ENCODE measurements around the gene IMMP1L.

The IMMP1L gene

DNA sequence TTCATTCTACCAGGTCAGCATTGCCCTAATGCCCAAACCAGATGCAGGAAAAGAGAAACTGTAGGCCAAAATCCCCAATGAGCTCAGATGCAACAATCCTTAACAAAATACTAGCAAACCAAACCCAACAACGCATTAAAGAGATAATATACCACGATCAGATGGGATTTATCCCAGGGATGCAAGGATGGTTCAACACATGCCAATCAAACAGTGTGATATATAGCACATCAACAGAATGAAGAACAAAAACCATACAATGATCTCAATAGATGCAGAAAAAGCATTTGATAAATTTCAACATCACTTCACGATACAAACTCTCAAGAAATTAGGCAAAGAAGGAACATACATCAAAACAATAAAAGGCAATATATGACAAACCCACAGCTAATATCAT is 45.0 kb downstream of the IMMP1L start:
- DNase-seq = no peak

DNA sequence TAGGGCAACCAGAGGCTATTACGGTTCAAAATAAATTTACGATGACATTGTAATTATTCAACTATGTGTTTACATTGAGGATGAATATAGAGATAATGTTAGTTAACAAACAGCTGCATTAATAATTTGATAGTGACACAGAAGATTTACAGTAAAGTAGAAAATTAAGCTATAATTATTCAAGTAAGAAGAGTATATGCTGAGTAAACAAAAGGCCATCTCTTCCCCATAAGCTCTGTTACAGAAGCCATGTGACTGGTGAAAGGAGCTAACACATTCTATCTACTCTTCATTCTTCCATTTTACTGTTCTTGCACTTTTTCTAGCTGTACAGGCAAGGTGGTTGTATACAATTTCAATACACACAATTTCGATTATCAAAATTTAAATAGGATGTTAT is 54.2 kb downstream of the IMMP1L start:
- no peak for DNase-seq

DNA sequence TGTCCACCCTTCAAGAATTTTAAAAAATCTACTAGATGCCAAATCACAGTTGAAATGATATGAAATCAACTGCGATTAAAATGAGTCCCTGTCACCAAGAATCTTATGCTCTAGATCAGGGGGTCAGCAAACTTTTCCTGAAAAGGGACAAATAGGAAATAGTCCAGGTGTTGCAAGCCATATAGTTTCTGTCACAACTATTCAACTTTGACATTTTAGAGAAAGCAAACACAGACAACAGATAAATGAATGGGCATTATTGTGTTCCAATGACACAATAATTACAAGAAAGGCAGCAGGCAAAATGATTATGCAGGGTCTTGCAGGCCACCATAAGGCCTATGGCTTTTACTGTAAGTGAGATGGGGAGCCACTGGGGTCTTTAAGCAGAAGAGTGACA is 58.6 kb downstream of the IMMP1L start:
- no peak for DNase-seq

DNA sequence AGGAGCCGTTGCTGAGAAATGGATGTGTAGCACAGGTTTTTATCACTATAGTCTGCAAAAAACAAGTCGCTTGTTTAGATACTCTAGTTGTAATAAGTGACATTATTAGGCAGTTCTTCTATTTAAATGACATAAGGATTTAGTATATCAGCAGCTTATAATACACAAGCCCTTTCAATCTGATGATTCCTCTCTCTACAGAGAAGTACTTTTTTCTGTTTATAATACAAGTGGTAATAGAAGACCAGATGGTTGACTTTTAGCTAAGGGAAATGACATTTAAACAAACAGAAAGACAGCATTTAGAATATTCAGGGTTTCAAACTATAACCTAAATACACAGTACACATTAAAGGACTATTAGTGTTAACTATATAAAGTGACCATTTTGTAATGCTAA is 60.4 kb downstream of the IMMP1L start:
- no peak for DNase-seq

DNA sequence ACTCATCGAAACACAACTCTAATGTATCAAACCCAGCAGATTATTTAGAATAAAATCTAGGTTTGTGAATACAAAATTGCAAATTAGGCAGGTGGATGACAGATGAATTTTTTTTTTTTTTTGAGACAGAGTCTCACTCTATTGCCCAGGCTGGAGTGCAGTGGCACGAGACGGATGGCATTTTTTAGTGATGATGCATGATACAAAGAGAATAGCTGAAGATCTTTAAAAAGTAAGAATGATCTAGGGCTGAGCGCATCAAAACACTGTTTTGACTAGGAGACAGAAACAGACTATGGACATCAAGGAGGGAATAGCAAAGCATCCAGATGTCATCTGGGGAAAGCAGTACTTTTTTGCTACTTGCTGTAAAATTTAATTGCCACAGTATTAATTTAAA is 63.8 kb downstream of the IMMP1L start:
- peak; percentile 28 for DNase-seq

DNA sequence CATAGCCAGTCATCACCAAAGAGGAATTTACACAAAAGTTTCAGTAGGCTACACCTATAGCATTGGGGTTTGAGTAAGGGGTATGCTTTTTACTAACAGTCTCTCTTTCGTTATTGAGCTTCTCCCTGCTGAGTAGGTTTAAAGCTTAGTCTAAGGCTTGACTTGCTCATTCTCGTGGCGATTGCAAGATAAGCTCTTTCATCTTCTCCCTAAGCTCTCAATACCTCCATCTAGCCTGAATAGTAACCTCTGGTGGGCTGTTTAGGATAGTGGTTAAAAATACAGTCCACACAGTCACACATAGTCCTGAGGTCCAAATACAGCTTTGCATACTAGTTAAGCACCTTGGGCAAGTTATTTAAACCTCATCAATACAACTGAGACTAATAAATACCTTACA is 65.6 kb downstream of the IMMP1L start:
- no peak for DNase-seq

DNA sequence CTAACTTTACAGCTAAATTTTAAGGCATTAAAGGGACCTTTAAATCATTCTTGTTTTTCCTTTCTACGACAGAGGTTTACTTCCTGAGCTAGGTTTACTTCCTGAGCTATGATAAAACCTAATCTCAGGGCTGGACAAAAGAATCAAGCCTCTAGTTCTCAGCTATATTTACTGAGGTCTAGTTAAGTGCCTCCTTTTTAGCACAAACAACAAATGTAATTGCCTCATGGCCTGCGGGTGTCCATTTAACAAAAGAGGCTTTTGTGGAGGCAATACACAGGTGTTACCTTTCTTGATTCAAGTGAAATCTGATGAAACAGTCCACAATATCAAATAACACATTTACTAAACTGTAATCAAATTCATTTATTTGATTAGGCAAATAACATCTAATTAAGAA is 67.3 kb downstream of the IMMP1L start:
- DNase-seq = no peak

DNA sequence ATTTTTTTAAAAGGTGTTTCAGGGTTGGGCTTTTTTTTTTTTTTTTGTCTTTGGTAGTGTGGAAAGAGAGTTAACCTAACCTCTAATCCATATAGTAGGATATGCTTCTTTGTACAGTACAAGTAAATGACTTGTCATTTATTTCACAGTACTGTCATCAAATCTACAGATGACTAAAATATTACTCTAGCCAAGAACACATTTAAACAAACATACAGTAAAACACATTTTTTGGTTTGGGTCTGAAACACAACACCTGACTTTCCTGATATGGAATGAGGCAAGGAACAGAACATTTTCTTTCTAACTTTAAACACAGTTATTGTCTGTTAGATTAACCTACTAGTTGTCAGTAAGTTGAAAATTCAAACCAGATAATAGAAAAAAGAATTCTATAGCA is 68.1 kb downstream of the IMMP1L start:
- no peak for DNase-seq

DNA sequence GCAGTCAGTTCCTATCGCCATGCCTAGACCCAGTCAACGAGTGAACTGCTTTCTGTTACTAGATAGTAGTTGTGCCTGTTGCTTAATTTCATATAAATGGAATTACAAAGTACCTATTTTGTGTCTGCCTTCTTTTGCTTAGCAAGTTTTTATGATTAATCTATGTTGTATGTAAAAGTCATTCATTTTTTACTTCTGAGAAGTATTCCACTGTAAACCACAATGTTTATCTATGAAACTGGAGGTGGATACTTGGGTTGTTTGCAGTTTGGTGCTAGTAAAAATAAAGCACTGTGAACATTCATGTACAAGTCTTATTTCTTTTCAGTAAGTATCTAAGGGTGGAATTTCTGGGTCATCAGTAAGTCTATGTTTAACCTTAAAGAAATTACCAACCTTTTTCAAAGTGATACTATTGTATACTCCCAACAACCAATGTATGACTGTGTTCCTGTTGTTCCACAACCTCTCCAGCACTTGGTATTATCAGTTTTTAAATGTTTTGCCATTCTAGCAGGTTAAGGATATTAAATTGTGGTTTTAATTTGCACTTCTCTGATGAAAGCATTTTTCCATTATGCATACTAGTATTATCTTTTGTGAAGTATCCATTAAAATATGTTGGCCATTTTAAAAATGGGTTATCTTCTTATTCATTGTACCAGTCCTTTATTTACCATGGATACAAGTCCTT is 71.5 kb downstream of the IMMP1L start:
- no peak for DNase-seq

DNA sequence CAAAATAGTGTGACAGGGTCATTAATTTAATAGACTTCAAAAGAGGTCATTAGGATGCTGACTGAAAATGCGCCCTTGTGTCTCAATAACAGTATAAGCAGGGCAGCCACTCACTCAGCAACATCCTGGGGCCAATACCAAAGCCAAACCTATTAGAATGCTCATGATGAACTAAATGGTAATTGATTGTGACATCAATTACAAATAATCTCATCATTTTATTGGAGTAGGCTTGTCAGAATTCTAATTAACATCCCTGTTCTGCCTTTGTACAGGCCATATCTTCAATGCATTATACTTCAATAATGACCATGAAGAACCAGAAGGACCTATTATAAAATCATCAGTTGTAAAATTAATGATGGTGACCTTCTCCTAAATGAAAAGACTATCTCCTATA is 75.6 kb downstream of the IMMP1L start:
- no peak for DNase-seq

DNA sequence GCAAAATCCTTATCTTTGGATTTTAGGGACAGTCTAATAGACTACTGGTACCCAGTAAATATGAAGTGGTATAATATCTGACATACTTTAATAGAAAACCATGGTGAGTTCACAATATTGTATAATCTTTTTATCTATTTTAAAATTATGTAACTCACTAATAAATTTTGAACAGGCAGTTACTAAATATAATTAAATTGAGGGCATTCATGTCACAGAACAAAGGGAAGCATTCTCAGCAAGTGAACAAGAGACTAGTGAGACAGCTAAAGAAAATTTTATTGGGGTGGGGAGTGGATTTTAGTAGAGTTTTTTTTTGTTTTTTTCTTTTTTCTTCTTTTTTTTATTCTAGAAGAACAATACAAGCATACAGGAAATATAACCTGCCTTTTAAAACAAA is 84.8 kb downstream of the IMMP1L start:
- no peak for DNase-seq

DNA sequence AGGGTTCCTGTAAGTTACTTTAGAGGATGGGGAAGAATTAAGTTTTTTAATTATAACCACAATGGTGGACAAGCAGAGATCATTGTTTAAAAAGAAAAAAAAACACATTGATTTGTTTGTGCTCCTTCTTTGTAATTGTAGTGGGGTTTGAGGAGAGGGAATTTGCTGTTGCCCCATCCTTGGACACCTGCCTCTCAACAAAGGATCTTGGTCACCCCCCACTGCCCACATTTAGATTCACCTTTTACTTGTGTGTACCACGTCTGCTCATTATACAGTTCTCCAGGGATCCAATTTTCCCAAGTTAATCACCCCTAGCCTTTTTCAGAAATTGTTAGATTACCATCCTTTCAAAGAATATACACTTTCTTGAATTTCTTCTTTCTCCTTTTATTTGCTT is 86.7 kb downstream of the IMMP1L start:
- no peak for DNase-seq

DNA sequence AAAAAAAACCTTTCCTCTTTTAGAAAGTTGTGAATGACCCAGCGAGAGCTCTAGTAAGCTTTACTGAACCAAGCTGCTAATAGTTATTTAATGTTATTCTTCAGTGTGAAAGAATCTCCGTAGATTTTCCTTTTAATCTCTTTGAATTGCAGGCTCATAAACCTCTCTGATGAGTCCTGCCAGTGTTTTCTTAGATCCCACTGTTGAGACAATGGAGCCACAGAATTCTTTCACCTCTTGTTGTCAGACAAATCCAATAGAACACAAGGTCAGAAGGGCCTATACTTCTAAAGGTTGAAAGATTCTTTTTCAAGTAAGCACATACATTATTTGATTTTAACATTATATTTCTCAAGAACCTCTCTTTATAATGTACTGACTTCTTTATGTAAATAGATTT is 87.6 kb downstream of the IMMP1L start:
- DNase-seq = no peak

DNA sequence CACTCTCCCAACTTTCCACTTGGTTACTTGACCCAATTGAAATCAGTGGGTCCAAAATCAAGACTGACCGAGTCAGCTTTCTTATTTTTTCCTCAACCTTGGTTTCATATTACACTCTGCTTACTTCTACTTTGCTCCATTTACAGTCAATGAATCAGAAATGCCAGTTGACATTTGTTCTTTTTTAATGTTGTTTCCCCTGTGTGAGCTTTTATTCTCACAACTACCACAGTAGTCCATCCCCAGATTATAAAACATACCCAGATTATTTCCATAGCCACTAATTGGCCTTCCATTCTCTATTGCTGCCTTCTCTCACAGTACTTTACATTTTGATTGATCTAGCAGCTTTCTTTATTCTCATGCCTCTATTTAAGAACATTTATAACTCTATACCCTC is 89.8 kb downstream of the IMMP1L start:
- DNase-seq = no peak

DNA sequence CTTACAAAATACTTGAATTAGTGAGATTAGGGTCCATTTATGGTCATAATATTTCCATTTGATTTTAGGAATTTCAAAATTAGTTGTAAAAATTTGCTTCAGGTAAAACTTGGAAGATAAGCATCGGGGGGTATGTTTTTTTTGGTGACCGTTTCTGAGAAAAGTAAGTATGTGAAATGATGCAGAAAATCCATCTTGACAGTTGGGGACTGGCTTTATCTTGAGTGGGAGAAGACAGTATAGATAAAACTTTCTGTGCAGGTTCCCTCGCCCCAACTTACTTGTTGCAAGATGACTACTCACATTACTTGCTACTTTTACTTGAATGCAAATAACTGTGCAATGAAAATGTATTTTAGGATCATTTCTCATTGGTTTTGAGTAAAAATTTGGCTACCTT is 90.3 kb downstream of the IMMP1L start:
- no peak for DNase-seq

DNA sequence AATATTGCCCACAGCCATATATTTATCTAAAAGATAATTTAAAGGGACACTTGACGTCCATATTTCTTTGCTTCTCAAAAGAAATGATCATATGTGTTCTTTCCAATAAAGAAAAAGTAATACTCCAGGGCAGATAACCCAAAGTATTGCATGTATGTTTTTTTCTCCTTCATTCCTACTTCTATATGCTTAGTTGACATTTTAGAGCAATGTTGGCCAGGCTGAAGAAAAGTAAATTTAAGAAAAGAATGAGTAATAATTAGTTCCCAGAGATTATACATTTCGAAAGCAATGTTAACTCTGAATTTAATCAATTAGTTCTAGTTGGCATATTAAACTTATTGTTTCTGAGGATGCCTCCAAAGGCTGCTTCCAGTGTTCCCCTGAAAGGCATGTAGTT is 91.6 kb downstream of the IMMP1L start:
- no peak for DNase-seq

DNA sequence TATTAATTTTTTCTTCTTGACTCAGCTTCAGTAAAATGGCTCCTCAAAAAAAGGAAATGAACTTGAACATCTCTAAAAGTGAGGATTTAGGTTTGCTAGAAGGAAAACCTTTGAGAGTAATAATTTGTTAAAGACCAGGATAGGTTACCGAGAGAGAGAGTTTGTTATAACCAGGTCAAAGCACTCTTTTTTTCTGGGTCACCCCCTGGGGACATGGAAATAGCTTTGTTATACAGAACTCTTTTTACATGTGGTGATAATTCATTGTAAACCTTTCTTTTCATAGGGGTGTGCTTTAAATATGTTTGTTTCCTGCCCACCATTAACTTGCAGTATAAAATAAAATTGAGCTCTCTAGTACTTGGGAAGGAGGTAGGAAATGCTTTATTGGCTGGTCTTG is 92.1 kb downstream of the IMMP1L start:
- no peak for DNase-seq

DNA sequence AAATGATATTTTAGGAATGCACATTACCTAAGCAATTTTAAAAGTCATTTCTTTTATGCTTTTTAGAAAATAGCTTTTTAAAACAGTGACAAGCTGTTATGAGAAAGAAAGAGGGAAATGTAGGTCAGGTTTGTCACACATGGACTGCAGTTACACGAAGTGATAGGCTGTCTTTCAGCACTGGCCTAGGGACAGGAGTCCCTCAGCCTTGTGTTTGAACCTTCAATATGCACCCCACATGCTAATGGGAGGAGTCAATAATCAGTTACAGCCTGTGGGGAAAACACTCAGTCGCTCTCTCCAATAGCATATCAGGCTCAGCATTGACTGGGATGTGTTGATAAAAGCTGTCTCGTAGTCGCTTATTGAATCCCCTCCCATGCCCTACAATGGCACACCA is 94.0 kb downstream of the IMMP1L start:
- no peak for DNase-seq

DNA sequence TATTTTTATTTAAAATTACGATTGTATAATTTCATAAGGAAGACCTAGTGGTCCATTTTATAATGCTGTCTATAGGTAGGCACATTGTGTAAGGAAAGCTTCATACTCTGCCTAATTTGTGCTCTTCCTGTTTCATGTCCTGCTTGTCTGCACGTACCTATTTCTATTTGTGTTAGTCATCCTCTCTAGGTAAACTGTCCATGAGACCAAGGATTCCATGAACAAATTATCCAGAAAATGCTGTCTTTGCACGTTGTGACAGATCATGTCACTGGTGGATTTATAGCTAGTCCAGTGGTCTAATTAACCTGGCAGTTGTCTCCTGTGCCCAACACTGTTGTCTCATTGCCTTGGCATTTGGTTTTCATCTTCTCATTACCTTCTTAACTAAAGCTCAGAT is 95.1 kb downstream of the IMMP1L start:
- DNase-seq = no peak

DNA sequence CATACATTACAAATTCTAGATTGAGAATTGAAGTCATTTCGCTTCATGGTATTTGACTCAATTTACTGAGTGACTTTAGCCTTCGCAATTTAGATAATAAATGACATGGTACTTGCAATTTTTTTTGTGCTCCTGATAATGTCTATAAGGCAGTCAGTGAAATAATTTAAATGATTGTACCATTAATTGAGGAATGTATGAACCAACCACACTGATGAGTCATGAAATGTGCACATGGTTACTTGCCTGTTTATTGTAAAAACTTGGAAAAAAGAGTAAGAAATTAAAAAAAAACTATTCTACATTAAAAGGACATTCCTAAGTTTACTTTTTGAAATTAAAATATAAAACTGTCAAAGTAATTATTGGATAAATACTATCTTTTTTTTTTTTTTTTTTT is 96.5 kb downstream of the IMMP1L start:
- DNase-seq = no peak

DNA sequence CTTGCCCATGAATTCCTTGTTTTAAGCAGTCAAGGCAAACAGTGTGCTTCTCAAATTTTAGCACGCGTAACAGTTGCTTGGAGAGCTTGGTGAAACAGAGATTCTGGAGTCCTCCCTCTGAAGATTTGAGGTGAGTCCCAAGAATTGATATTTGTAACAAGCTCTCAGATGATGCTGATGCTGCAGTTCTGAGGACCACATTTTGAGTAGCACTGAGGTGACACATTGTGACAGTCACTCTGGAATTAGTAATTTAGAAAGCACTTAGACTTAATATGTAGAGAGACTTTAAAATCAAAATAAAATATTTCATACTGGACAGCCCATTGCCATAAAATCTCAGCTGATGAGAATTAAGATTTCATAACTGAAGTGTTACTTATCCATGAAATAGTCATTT is 101.2 kb downstream of the IMMP1L start:
- no peak for DNase-seq

DNA sequence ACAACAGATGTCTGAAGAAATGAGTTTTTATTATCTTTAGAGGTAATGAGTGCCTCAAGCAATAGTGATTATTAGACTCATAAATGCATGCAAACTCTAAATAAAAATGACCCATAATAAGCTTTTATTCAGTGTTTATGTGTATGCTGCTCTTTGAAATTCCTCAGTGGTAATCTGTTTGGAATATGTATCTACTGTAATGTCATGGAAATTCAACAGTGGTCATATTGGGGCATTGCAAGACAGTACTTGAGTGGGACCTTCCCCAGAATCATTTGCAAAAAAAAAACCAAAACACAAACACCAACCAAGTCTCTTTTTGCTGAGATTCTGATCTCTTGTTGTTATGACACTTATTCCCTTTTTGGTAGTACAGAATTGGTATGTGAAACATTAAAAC is 104.8 kb downstream of the IMMP1L start:
- DNase-seq = no peak

DNA sequence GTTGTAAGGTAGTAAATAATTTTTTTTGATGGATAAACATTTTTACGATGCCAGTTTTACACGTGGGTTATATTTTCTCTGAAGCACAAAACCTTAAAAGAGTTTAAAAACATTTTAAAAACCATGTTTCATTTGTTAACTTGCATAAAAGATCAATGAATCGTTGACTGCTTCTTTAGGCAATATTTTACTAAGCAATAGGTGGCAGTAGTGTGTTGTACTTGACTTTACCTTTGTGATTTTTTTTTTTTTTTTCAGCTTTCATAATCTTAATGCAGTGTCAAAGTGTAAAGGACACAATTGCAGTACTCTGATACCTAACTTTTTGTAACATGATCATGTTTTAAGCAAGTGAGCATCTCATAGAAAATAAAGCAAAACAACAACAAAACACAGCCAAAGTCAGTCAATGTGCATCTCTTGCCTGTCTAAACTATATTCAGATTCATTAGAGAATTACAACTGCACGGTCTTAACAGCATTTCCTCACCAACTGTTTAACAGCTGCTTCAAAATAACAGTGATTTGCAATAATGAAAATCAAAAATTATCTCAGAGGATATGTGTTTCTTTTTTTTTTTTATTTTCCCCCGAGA is 112.1 kb downstream of the IMMP1L start:
- peak; percentile 18 for DNase-seq

DNA sequence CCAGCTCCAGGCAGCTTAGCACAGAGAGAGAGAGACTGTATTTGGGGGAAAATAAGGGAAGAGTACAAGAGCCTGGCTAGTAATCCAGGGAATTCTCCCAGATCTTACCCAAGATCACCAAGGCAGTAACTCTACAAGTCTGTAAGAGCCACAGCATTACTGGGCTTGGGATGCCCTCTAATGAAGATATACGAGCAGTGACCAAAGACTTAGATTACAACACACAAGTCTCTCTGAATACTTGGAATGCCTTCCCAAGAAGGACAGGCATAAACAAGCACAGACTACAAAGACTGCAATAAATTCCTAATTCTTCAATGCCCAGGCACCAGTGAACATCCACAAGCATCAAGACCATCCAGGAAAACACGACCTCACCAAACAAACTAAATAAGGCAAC is 122.0 kb downstream of the IMMP1L start:
- DNase-seq = no peak

DNA sequence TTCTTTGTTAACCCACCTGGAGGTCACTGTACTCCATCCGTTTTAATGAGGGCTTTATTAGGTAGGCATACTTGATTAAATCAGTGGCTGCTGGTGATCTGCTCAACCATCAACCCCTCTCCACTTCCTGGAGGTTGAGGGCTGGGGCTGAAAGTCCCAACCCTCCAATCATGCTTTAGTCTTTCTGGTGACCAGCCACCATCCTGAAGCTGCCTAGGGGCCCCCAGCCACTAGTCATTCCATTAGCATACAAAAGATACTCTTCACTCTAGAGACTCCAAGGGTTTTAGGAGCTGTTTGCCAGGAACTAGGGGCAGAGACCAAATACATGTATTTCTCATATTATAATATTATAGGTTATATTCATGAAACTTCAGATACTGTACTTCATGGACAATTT is 126.3 kb downstream of the IMMP1L start:
- no peak for DNase-seq
